Upper lobe of right lung (tissue), 1 donor: Measurements from ENCODE around the gene PKP4. TPM values are rescaled to one million over a fixed set of nuclear protein-coding genes. Genes with fewer than 3 reads are reported as not detected.

Experiments used
- ATAC-seq: fragments of 200-7000 bp; cut with Tn5 transposase; one replicate; pipeline ENCODE4 v1.9.1; 2020; ENCODE audit warnings: mild to moderate bottlenecking, moderate library complexity
- DNase-seq: peaks from one replicate; pipeline ENCODE4 v3.0.0-alpha.2; 2020
- H3K27ac ChIP-seq: fragments of 200-600 bp; one replicate; pipeline ENCODE4 v1.8.0; 2022
- H3K27me3 ChIP-seq: fragments of 200-600 bp; one replicate; pipeline ENCODE4 v1.8.0; 2022; ENCODE audit warnings: mild to moderate bottlenecking
- H3K36me3 ChIP-seq: fragments of 200-600 bp; one replicate; pipeline ENCODE4 v1.8.0; 2022
- H3K4me1 ChIP-seq: fragments of 200-600 bp; one replicate; pipeline ENCODE4 v1.8.0; 2022
- H3K4me3 ChIP-seq: fragments of 200-600 bp; one replicate; pipeline ENCODE4 v1.8.0; 2022; ENCODE audit warnings: mild to moderate bottlenecking
- H3K9me3 ChIP-seq: fragments of 200-600 bp; one replicate; pipeline ENCODE4 v1.8.0; 2022
- CTCF ChIP-seq: fragments of 200-600 bp; IDR thresholded peaks from one replicate; pipeline ENCODE4 v1.8.0; 2022; ENCODE audit warnings: antibody characterized with exemption
- intact Hi-C: fragments of 100-400 bp; cut with DNase I; formaldehyde crosslinking; loops from one replicate; pipeline ENCODE4 v1.11.0; 2022
- total RNA-seq: library from RNA; stranded (reverse); fragmentation: NEBNext Ultra II Directional; extraction: Animal tissue kit (Norgen Biotek cat#: 25700); gene quantifications from one replicate; pipeline ENCODE4 v1.2.1, GENCODE V29; 2021
- donor health status: DM: no; HTN: yes; CAD: no; lungs with severe emphysema.

PKP4 gene
- total RNA-seq, 1 donor from 2014 or later: 74.7 TPM

- H3K36me3 ChIP-seq: no peaks in the 10 kb centered on the region
- ATAC-seq (no peak), DNase-seq (no peak)
- no peaks in the 10 kb centered on the region for H3K27me3 ChIP-seq
- peaks cover 3% of the 10 kb centered on the region for H3K4me1 ChIP-seq
- TF ChIP-seq CTCF: no peak
- no peaks in the 10 kb centered on the region for H3K9me3 ChIP-seq
- no peak overlapping the region for H3K27ac ChIP-seq
- H3K4me3 ChIP-seq: no peak overlapping the region
- intact Hi-C loops: no loop called here
These were observed 142.2 kb downstream of the PKP4 start for GRCh38 chr2:158598862-158599517.

GRCh38 chr2:158599609-158600008 lies 142.9 kb downstream of the PKP4 start:
- intact Hi-C loops: no loop called here
- Histone ChIP-seq H3K36me3 (no peaks in the 10 kb centered on the region), H3K27me3 (no peaks in the 10 kb centered on the region), H3K9me3 (no peaks in the 10 kb centered on the region), H3K27ac (no peak overlapping the region), H3K4me1 (peaks cover 3% of the 10 kb centered on the region), H3K4me3 (no peak overlapping the region)
- TF ChIP-seq CTCF: no peak
- ATAC-seq (no peak), DNase-seq (no peak)

DNA sequence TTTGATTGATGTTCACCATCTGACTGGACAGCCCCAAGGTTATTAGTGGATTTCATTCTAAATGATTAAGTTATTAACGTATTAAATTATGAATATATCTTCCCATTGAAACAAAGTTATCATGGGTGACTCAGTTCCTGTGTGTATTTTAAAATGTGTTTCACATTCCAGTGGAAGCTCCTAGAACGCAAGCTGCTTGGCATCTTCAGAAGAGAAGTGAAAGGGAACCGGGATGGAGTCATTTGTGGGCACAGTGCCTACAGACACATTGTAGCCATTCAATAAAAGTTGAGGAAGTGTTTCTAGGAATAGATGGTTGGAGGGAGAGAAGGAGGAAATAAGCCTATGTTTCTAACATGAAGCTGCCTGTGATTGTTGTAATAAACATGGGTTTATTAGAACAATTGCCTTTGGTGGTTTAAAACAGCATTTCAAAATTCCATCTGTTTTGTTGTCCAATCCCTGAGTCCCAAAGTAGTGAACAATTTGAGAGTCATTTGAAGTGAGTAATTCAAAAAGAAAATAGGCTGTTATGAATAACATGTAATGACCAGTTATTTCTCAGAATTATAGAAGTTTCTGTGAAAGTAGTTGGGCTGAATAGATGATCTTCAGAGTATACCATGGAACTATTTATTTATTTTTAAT lies 143.5 kb downstream of the PKP4 start:
- no peaks in the 10 kb centered on the region for H3K36me3 ChIP-seq
- ATAC-seq (peak; percentile 70), DNase-seq (no peak)
- TF ChIP-seq CTCF: no peak
- intact Hi-C loops: no loop called here
- no peak overlapping the region for H3K4me3 ChIP-seq
- no peaks in the 10 kb centered on the region for H3K9me3 ChIP-seq
- no peak overlapping the region for H3K27ac ChIP-seq
- H3K4me1 ChIP-seq: peaks cover 3% of the 10 kb centered on the region
- no peaks in the 10 kb centered on the region for H3K27me3 ChIP-seq

DNA sequence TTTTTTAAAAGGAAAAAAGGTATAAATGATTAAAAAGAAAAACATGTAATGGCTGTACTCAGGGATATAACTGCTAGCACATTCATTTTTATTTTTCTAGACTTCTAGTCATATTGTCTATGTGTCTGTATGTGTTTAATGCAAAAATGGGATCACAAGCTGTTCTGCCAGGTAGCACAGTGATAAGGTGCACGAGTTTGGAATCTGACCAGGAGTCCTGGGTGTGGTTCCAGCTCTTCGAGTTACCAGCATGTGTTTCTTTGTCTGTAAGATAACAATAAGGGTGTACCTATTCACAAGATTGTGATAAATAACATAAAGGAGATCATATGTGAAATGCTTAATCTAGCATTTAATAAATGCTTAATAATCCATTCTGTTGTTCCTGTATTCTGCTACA lies 145.3 kb downstream of the PKP4 start:
- no peak for ATAC-seq
- no peak overlapping the region for H3K27ac ChIP-seq

DNA sequence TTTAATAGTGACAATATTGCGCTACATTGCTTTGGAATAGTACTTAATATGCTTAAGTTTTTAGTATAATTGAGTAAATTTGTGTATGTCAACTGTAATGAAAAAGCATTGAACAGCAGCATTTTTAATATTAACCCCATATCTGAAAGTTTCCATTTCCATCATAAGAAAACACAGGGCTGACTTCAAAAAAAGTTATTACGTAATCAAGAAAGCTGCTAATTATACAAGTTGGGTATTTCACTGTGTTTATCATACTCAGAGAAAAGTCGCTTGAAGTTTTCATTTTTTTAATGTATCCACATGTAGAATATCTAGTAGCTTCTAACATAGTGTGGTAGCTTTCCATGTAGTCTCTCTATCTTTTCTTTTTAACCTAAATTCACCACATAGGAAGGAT lies 146.5 kb downstream of the PKP4 start:
- DNase-seq (no peak), ATAC-seq (no peak)
- H3K27me3 ChIP-seq: no peaks in the 10 kb centered on the region
- intact Hi-C loops: no loop called here
- peaks cover 3% of the 10 kb centered on the region for H3K4me1 ChIP-seq
- H3K4me3 ChIP-seq: no peak overlapping the region
- H3K9me3 ChIP-seq: no peaks in the 10 kb centered on the region
- no peak overlapping the region for H3K27ac ChIP-seq
- no peak for TF ChIP-seq CTCF
- no peaks in the 10 kb centered on the region for H3K36me3 ChIP-seq

More for the DNA sequence above, 145.3 kb downstream of the PKP4 start:
- TF ChIP-seq CTCF: no peak
- intact Hi-C loops: no loop called here
- Histone ChIP-seq H3K9me3 (no peaks in the 10 kb centered on the region), H3K36me3 (no peaks in the 10 kb centered on the region), H3K27me3 (no peaks in the 10 kb centered on the region), H3K4me3 (no peak overlapping the region), H3K4me1 (peaks cover 3% of the 10 kb centered on the region)
- no peak for DNase-seq
